Activated gamma-delta T cell treated with anti-CD3 and anti-CD28 coated beads, Interleukin-2, amount 50 U/mL, for 16 hours (primary cell): ENCODE results near the gene HAGH.

Source experiments
- DNase-seq: peaks from one replicate; pipeline ENCODE4 v3.0.0-alpha.2; 2020; ENCODE audit warnings: low read depth

The HAGH gene

DNA sequence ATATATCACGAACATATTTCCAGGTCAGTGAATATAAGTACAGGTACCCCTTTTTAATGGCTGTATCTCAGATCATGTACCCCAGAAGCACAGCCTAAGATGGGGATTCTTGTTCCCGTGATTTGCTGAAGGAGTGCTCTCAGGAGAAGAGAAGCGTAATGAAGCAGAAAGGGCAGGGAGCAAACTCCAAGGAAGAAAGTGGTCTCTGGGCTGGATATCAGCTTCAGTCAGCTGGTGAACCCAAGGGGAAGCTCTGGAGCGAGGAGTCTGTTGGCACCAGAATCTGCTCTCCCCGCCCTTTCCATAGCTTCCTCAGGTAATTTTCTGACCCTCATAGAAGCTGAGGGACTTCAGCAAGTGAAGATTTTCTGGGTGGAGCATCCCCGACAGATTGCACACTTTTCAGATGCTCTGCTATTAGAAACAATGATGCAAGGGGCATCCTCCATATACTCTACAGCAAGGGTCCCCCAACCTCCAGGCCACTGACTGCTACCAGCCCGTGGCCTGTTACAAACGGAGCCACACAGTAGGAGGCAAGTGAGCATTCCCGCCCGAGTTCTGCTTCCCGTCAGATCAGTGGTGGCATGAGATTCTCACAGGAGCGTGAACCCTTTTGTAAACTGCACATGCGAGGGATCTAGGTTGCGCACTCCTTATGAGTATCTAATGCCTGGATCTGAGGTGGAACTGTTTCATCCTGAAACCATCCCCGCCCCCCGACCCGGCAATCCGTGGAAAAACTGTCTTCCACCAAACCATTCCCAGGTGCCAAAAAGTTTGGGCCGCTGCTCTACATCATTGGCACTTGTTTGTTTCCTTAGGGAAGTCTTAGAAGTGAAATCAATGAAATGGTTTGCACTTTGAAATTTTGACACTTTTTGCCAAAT is 4.8 kb upstream of the HAGH start:
- no peak for DNase-seq

DNA sequence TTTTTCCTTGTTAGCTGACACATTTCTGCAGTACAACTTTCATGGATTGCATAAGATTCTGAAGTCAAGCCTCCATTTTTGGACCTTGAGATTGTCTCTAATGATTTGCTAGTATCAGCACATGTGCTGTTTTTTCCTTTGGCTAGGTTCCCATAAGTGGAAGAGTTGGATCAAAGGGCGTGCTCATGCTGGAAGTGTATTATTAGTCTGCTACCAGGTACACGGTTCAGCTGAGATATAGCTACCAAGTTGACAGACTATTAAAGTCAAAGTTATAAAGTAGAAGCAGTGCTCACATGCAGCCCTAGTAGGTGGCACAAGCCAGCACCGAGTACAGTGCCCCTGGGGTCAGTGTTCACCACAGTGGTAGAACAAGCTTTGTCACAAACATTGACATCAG is 3.6 kb upstream of the HAGH start:
- DNase-seq, result no peak

DNA sequence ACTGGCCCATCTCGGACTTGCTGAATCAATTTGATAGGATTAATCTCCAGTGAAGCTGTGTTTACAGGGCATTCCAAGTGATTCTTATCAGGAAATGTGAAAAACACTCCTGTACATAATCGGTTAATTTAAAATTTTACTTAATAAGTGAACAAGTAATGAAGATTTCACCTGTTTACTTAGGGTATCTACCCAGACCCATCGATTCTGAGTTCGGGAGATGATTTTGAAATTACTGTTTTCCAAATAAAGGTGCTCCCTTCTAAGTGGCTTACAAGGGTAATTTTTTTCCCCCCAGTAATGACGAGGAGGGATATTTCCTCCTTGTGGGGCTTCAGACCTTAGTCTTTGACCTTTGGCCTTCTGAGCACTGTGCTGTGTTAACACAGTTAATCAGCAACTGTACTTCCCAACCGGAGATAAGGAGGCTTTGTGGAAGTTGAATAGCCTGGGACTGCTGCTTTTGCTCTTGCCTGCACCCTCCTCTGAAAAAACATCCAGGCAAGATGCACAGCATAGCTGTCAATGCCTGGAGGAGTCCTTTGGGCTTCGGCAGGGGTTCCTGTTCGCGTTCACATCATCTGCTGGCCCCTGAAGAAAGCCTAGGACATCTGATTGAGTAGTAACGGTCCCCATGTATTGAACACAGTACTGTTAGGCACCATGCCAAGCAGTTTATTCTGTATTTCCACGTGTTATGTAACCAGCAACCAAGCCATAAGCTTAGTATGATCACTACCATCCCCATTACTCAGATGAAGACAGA is 2.2 kb upstream of the HAGH start:
- no peak for DNase-seq

DNA sequence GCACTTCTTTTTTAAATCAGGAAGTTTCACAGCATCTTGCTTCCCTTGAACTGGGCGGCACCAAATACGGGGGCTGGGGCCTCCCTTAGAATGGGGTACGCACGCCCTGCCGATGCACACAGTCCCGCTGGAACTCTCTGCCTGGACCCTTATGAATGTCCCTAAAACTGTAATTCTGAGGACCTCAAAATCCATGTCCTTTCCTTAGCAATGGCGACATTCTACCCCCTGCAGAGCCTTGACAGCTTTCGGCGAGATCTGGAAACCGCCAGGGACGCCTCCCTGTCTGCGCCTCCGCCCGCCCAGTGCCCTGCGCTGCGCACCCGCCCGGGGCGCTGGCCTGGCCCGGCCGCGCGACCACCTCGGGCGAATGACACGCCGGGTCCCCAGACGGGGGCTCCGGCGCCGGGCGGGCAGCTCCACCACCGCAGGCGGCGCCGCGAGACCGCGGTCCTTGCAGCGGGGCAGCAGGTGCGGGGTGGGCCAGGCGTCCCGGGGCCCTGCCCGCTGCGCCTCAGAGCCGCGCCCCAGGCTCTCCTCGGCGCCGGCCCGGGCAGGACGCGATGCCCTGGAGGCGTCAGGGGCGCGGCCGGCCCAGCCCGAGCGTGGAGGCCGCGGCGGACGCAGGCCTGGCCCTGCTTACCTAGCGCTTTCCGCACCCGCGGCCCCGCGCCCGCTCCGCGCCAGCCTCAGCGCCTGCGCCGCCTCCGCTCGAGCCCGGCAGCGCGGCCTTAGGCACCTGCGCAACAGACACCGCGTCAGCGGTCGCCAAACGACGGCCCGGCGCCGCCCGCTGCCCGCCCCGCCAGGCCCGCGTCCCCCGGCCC is 548 bp downstream of the HAGH start:
- peak; percentile 48 for DNase-seq

DNA sequence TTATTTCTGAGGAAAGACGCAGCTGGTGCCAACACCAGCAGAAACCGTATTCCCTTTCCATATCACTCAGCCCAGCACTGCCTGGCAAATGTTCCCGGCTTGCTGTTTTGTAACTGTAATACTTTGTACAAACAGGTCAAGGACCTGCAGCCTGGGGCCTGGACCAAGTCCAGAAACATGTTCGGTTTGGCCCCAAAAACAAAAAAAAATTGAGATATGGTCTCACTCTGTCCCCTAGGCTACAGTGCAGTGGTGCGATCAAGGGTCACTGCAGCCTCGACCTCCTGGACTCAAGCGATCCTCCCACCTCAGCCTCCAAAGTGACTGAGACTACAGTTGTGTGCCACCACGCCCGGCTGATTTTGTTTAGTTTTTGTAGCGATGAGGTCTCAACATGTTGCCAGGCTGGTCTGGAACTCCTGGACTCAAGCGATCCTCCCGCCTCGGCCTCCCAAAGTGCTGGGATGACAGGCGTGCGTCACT is 1.2 kb downstream of the HAGH start:
- no peak for DNase-seq

DNA sequence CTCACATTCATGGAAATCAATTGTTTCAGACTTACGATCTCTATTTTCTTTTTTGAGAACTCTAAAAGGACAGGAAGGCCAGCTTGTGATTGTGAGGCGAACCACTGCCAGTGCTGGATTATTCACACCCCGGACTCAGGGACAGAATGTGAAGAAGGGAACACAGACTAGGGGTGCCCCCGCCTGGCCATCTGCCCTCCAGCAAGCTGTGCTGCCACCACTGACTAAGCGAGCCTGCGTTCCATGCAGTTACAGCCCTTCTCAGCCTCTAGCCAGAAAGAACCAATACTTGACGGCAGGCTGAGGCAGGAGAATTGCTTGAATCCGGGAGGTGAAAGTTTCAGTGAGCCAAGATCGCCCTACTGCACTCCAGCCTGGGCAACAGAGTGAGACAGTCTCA is 2.8 kb downstream of the HAGH start:
- DNase-seq, result no peak

DNA sequence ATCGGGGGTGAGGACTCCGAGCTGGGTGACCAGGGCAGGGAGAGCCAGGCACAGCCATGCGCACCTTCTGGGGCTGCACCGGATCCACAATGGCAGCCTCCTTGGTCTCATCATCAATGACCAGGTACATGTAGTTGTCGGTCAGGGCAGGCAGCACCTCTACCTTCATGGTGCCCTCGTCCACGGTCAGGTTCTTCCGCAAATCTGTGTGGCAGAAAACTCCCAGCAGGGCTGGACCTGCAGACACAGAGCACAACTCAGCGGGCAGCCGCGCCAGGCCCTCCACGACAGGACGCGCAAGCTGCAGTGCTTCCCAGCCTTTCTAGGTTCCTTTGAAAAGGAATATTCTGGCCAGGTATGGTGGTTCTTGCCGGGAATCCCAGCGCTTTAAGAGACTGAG is 3.8 kb downstream of the HAGH start:
- no peak for DNase-seq

DNA sequence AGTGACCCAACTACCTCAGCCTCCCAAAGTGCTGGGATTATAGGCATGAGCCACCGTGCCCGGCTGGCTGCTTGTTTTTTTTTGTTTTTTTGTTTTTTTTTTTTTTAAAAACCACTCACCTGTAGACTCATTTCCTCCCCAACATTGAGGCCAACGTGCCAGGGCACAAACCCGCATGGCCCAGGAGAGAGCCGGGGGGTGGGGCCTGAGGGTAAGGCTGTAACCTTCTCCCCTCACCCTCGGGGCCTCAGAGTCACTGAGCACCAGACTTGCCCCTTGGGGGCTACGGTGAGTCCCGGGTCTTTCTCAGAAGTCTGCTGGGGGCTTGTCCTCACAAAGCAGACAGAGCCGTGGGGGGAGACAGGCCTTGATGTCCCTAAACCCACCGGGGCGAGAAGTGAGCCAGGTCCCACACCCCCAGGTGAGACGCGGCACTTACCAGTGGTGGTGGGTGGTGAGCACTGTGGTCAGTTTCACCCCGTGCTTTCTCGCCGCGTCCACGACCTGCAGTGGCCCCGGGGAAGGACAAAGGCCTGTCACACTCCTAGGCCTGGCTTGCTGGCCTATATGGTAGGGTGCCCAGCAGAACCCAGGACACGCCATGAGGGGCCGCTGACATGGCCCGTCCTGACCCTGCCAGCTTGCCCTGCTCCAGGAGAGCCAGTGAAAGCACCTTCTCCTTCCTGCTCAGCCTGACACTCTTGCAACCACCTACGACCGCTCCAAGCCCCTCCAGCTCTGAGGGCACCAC is 4.6 kb downstream of the HAGH start:
- no peak for DNase-seq

DNA sequence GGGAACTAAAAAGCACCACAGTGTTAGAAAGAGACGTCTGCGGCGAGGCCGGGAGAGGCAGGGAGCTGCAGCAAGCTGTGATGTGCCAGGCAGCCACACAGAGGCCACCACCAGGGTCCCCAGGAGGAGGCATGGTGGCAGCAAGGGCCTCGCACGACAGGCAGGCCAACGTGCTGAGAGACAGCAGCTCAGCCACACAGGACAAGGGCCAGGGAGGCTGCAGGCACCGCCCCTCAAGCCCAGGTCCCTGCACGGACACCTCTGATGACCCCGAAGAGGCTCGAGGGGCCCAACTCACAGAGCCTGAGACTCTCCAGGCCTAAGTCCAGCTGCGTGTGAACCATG is 5.7 kb downstream of the HAGH start:
- DNase-seq, result no peak

DNA sequence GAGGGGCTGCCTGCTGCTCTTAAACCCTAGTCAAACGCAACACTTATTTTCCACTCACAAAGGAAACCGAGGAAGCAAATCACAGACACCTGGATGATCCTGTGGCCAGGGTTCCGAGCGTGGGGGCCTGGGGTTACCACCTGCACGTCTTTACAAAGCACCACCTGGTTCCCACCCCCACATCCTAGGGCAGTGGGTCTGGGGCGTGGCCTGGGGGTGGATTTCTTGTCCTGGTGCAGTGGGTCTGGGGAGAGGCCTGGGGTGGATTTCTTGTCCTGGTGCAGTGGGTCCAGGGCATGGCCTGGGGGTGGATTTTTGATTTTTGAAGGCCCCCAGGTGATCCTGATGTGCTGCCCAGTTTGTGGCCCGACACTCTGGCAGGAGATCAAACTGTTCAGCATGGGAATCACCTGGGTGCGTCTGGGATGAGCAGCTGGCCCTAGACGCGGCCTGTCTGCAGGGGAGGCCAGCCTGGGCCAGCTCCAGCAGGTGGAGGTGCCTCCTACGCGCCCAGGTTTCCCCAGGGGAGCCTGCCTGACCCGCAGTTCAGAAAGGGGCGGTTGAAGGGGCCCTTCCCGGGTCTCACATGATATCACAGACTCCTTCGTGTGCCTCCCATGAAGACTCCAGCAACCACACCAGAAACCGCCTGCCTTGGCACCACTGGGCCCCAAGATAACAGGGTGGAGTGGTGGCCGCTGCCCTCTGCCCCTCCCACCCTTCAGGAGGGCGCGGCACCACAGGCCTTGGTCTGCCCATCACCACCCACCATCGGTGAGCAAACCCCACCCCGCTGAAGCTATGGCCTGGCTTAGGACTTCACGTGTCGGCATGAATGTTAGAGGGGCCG is 6.3 kb downstream of the HAGH start:
- DNase-seq, result no peak

DNA sequence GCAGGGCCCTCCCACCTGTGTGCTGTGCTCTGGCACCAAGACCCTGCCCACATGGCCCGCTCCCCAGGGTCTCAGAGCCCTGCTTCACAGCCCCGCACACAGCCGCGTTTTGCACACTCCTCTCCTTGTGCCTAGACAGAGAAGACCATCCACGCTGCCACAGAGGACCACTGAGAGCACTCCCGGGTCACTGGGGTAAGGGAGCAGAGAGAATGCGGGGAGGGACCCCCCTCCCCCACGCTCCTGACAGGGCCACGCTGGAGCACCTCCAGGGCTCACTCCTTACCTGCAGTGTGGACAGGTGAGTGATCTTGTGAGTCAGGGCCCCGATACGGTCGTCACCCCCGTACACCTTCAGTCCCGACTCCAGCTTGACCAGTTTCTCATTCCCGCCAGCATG is 7.0 kb downstream of the HAGH start:
- DNase-seq, result no peak

DNA sequence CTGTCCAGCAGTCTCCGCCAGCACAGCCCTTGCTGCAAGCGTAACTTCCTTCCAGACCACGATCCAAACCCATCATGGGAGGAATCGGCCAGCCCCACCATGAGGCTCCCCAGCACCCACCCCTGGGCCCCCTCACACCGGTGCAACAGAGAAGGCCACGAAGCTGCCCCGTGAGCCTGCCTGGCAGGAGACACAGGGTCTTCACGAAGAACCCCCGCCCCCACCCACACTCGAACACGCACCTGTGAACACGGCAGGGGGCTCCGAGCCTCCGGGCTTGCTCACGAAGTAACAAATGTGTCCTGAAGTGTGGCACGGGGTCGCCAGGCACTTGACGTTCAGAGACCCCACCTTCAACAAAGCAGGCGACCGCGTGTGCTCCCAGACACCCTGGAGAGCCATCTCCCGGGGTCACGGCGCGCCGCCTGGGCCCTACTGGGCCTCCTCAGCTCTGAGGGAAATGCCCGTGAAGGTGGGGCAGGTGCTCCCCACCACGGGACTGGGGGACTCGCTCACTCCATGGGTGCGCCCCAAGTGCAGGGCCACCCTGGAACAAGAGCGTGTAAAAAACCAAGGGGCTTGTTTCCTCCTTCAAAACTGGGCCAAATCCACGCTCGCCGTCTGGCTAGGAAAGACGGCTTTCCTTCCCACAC is 7.6 kb downstream of the HAGH start:
- DNase-seq, result no peak

DNA sequence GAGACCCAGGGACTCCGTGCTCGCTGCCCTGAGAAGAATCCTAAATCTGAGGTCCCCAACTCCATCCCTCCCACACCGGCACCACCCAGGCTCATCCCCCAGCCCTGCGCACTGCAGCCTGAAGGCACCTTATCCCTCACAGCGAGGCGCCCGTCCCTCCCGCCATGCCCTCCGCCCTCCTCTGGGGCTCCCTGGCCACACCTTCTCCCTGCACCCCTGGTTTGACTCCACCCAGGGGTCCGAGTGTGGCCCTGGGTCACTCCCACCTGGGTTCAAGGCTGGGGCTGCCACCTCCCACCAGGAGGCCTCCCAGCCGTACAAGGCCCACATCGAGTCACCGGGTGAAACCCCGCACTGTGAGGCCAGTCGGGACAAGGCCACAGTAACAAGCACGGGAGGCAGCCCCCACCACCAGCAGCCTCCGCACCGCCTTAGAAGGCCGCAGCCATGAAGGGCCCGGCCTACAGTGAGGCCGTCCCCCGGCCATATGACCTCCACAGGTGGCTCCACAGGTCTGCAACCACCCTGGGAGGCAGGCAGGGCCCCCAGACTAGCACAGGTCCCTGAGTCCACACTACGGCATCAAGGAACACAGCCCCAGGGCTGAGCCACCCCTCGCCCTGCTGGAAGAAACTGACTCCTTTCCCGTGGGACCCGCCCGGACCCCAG is 8.3 kb downstream of the HAGH start:
- no peak for DNase-seq

DNA sequence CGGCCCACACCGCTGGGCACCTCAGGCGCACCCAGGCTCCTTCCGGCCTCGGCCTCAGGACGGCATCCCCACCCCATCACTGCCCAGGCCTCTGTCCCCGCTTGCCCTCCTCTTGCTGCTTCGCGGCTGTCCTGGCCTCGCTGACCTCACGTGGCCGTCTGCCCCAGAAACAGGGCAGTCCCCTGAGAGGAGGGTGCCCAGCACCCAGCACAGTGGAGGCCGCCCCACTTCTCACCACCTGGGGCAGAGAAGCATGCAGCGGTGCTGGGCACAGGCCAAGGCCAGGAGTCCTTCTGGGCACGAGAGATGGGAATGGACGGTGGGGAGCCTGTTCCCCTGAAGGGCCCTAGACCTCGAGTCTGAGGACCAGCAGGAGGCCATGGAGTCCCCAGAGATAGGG is 8.9 kb downstream of the HAGH start:
- no peak for DNase-seq

DNA sequence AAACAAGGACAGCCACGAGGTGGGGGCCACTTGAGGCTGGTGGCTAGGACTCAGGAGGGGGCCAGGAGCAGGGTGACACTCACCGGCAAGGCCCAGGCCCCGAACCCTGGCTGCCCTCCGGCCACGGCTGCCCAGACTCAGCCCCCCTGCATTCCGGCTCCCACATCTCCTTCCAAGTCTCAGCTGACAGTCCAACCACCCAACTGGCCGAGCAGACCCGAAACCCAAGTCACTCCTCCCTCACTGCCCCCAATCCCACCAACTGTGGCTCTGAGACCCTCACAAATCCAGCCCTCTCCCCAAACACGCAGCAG is 9.4 kb downstream of the HAGH start:
- no peak for DNase-seq

DNA sequence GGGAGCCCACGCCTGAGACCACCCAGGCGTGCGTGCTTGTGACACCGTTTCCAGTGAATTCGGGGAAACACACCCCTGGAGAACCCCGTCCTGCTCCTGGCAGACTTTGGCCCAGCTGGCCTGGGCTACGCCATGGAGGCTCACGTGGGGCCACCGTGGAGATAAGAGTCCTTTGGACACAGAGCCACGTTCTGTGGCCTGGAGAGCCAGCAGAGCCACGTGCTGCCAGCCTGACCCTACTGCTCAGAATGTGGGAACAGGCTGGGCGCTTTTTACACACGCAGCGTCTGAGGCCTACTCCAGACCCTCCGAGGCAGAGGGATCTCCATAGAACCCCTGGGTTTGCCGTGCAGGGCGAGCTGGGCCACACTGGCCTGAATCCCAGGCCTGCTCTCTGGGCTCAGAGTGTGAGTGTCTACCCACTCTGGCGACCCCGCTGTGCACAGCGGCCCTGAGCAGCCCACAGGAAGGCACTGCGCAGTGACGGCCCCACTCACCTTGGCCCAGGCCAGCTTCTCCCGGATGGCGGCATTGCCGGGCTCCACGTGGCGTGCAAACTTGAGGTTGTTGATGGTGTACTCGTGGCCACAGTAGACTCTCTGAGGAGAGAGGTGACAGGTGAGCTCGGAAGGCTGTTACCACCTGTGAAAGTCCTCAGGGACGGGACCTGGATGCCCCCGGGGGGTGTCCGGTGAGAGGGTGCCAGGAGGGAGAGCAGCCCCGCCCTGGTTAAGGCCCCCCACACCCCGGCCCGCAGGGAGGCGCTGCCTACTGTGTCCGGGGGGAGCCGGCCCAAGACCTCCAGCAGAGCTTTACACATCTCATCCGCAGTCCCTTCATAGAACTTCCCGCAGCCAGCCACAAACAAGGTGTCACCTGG is 10.0 kb downstream of the HAGH start:
- DNase-seq, result no peak

DNA sequence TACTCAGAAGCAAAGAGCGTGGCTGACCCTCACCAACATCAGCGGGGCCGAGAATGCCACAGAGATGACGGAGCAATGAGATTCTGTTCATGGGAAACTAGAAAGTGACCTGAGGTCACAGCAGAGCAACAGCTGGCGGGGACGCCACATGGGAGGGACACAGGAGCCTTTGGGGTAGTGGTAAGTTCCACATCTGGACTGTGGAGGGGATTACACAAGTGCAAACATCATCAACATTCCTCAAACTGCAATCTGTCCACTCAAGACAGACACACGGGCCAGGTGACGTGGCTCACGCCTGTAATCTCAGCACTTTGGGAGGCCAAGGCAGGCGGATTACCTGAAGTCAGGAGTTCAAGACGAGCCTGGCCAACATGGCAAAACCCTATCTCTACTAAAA is 11.2 kb downstream of the HAGH start:
- DNase-seq, result no peak

DNA sequence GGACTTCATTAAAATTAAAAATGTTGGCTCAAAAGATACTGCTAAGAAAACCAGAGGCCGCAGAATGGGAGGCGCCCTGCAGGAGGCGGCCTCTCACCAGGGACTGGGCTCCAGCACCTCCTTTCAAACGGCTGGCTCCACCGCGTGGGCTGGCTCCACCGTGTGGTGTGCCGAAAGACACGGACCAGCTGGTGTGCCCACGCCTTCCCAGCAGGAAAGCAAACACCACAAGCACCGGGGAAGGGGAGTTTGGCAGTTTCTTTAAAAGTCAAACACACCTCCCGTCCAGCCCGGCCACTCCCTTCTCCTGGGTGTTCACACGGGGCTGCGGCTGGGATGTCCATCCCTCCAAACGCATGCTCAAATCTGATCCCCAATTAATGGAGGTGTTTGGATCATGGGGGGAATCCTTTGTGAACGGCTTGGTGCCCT is 13.9 kb downstream of the HAGH start:
- peak; percentile 11 for DNase-seq

DNA sequence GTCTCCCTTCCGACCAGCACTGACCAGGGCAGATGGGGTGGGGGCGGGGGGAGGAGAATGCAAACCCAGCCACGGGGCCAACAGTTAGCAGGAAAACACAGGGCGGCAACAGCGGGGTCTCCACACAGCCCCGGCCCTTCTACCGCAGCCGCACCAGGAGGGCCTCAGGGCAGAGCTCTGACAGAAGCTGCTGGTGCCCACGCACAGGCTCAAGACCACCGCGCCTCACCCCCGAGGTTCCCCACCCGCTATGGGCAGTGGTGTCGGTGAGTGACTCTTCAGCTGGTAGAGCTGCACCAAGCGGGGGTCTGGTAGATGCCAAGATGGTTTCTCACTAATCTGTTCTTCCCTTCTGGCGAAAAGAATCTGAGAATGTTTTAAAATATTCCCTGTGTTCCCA is 16.1 kb downstream of the HAGH start:
- DNase-seq, result no peak
